GM06990 (cell line): ENCODE results near the gene RGS7.

Experiments used
- DNase-seq: peaks from one replicate; pipeline ENCODE4 v3.0.0-alpha.2; 2011; ENCODE audit not compliant: insufficient read length; ENCODE audit errors: extremely low read depth
- H3K27me3 ChIP-seq: replicated peaks from 2 replicates; pipeline ENCODE4 v1.6.0; 2011; ENCODE audit warnings: low read length; ENCODE audit not compliant: control insufficient read depth, insufficient read depth
- H3K36me3 ChIP-seq: 2 replicates; pipeline ENCODE4 v1.5.1; 2011; ENCODE audit warnings: low read length; ENCODE audit not compliant: control insufficient read depth, insufficient read depth
- H3K4me3 ChIP-seq: replicated peaks from 2 replicates; pipeline ENCODE4 v1.5.1; 2011; ENCODE audit warnings: low read depth, mild to moderate bottlenecking, control low read depth, low read length
- CTCF ChIP-seq: IDR thresholded peaks from 2 replicates; pipeline ENCODE4 v1.5.1; 2011; ENCODE audit warnings: low read length, control low read depth, mild to moderate bottlenecking, inconsistent platforms; ENCODE audit not compliant: insufficient read depth, poor library complexity, severe bottlenecking

The RGS7 gene

DNA sequence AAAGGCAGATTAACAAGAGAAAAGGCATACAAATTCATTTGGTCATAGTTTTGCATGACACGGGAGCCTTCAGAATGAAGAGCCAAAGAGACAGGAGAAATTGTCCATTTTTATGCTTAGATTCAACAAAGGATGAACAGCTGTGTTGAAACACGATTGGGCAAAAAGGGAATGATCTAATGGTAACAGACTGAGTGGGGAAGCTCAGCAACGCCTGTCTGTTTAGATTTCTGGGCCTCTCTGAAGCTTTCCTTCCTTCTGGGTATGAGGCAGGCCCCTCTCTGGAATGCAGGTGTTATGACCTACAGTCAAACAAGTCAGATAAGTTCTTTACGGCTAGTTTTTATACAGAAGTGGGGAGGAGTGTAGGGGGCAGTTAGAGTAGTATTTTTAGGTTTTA lies 154.6 kb downstream of the RGS7 start:
- no peak for DNase-seq

DNA sequence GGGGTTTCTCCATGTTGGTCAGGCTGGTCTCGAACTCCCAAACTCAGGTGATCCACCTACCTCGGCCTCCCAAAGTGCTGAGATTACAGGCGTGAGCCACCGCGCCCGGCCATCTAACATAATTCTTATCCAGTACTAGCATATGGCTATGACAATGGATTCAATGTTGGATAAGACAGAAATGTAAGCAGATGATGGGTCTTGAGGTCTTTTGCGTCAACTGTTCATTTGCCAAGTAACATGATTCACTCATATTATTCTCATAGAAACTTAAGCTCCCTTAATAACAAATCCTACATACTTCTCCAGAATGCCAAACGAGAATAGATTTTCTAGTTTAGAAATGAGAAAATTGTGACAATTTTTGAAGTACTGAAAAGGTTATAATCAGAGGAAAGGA lies 170.3 kb downstream of the RGS7 start:
- Histone ChIP-seq H3K27me3 (no peaks in the 10 kb centered on the region), H3K36me3 (no peaks in the 10 kb centered on the region), H3K4me3 (no peak overlapping the region)
- no peak for DNase-seq
- no peak for TF ChIP-seq CTCF

More for the DNA sequence above, 154.6 kb downstream of the RGS7 start:
- TF ChIP-seq CTCF, result no peak
- Histone ChIP-seq H3K4me3 (no peak overlapping the region), H3K27me3 (no peaks in the 10 kb centered on the region), H3K36me3 (no peaks in the 10 kb centered on the region)

DNA sequence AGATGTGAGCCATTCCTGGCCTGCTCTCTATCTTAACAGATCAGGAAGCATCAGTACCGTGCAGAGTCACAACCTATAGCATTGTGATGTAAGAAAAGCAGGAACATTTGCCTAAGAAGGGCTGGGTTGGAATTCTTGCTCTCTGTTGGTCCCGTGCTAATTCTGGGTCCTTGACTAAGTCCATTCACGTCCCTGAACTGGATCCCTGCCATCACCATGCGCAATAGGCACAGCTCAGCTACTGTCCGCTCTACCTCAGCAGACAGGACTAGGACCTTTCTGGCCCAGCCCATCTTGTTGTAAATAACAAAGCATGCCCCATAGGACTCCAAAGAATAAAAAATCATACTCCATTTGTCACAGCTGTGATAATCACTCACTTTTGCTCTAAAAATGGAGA lies 175.0 kb downstream of the RGS7 start:
- H3K27me3 ChIP-seq, result no peaks in the 10 kb centered on the region
- TF ChIP-seq CTCF, result no peak
- no peaks in the 10 kb centered on the region for H3K36me3 ChIP-seq
- no peak overlapping the region for H3K4me3 ChIP-seq
- no peak for DNase-seq

- DNase-seq, result no peak
- no peaks in the 10 kb centered on the region for H3K27me3 ChIP-seq
- H3K4me3 ChIP-seq, result no peak overlapping the region
- TF ChIP-seq CTCF, result no peak
- H3K36me3 ChIP-seq, result no peaks in the 10 kb centered on the region
Observed at GRCh38 chr1:241181471-241181870, 175.5 kb downstream of the RGS7 start.

DNA sequence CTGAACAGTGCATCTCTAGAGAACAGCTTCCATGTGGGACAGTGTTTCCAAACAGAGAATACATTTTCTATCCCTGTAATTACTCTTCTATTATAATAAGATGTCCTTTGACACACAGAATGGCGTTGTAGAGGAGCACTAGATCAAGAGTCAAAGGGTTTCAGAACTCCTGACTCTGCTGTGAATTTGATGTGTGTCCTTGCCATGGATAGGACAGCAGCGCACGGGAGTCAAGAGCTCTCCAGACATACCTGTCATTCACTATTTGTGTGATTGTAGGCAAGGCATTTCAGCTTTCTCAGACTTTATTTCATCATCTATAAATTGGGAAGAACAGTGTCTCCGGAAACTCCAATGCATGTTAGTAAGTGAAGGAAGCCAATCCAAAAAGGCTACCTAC lies 176.4 kb downstream of the RGS7 start:
- TF ChIP-seq CTCF, result no peak
- DNase-seq, result no peak
- Histone ChIP-seq H3K36me3 (no peaks in the 10 kb centered on the region), H3K4me3 (no peak overlapping the region), H3K27me3 (no peaks in the 10 kb centered on the region)

DNA sequence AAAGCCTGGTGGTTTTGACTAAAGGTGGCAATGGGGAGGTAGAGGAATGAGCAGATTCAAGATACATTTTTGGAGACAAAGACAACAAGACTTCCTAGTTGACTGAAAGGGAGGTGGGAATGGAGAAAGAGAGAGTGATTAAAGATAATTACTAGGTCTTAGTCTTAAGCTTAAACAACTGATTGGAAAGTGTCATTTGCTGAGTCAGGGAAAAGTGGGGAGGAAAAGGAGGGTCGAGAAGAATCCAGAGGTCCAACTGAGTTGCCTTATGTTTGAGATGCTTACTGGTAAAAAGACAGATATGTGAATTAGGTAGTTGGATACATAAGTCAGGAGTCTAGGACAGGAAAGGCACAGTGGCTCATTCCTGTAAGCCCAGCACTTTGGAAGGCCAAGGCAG lies 179.3 kb downstream of the RGS7 start:
- Histone ChIP-seq H3K36me3 (no peaks in the 10 kb centered on the region), H3K27me3 (no peaks in the 10 kb centered on the region), H3K4me3 (no peak overlapping the region)
- TF ChIP-seq CTCF, result no peak
- DNase-seq, result no peak
